Ishikawa (cell line): Measurements from ENCODE around the gene EVI2A.

Experiments used
- CEBPB ChIP-seq: IDR thresholded peaks from 2 replicates; pipeline ENCODE4 v1.6.1; 2012
- CREB1 ChIP-seq: IDR thresholded peaks from 2 replicates; pipeline ENCODE4 v1.6.1; 2012; ENCODE audit warnings: low read depth
- EGR1 ChIP-seq: IDR thresholded peaks from 2 replicates; pipeline ENCODE4 v1.6.1; 2012
- EP300 ChIP-seq: IDR thresholded peaks from 2 replicates; pipeline ENCODE4 v1.6.1; 2012; ENCODE audit warnings: borderline replicate concordance
- FOXM1 ChIP-seq: IDR thresholded peaks from 2 replicates; pipeline ENCODE4 v1.6.1; 2012; ENCODE audit warnings: low read depth, borderline replicate concordance
- MAX ChIP-seq: IDR thresholded peaks from 2 replicates; pipeline ENCODE4 v1.6.1; 2012
- NFIC ChIP-seq: IDR thresholded peaks from 2 replicates; pipeline ENCODE4 v1.6.1; 2012
- RAD21 ChIP-seq: IDR thresholded peaks from 2 replicates; pipeline ENCODE4 v1.6.1; 2012; ENCODE audit warnings: low read depth
- REST ChIP-seq: IDR thresholded peaks from 2 replicates; pipeline ENCODE4 v1.6.1; 2012; ENCODE audit warnings: low read depth, mild to moderate bottlenecking
- TAF1 ChIP-seq: IDR thresholded peaks from 2 replicates; pipeline ENCODE4 v1.6.1; 2012; ENCODE audit warnings: low read depth, mild to moderate bottlenecking
- TCF12 ChIP-seq: IDR thresholded peaks from 2 replicates; pipeline ENCODE4 v1.6.1; 2012; ENCODE audit warnings: low read depth
- TEAD4 ChIP-seq: IDR thresholded peaks from 2 replicates; pipeline ENCODE4 v1.6.1; 2012
- USF1 ChIP-seq: IDR thresholded peaks from 2 replicates; pipeline ENCODE4 v1.6.1; 2012
- YY1 ChIP-seq: IDR thresholded peaks from 2 replicates; pipeline ENCODE4 v1.6.1; 2012; ENCODE audit warnings: low read depth
- ZBTB7A ChIP-seq: IDR thresholded peaks from 2 replicates; pipeline ENCODE4 v1.6.1; 2012; ENCODE audit warnings: low read depth

EVI2A gene

DNA sequence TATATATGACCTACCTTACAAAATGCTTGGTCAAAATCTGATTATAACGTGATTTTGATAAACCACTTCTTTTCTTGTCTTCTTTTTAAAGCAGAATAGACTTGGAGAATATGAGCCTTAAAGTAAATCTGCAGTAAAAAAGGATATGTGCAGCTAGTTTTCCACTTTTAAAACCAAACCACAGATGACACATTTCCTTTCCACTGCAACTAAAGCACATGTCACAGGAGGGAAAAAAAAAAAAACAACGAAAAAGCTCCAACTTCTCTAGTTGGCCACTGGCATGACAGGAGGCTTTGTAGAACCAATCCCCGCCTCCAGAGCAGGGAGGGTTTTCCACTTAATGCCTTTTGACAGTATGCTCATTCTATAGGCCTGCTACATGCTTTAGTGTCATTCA, at the start of gene EVI2A:
EVI2A (minus strand) TSS at position 142 of the 400 bp plus-strand sequence. CDS start 2,609 bp downstream, outside the sequence.
- TF ChIP-seq REST (no peak), EP300 (no peak), CEBPB (no peak), CREB1 (no peak), TAF1 (no peak), TCF12 (no peak), TEAD4 (no peak), FOXM1 (no peak), RAD21 (no peak), EGR1 (no peak), USF1 (no peak), NFIC (no peak), MAX (no peak), YY1 (no peak), ZBTB7A (no peak)

- TF ChIP-seq FOXM1 (no peak), TAF1 (no peak), TCF12 (no peak), YY1 (no peak), RAD21 (no peak), EP300 (no peak), EGR1 (no peak), REST (no peak), MAX (no peak), CEBPB (no peak), USF1 (no peak), ZBTB7A (no peak), NFIC (no peak), CREB1 (no peak), TEAD4 (no peak)
These were observed 47.8 kb upstream of the EVI2A start for GRCh38 chr17:31369266-31369665.

DNA sequence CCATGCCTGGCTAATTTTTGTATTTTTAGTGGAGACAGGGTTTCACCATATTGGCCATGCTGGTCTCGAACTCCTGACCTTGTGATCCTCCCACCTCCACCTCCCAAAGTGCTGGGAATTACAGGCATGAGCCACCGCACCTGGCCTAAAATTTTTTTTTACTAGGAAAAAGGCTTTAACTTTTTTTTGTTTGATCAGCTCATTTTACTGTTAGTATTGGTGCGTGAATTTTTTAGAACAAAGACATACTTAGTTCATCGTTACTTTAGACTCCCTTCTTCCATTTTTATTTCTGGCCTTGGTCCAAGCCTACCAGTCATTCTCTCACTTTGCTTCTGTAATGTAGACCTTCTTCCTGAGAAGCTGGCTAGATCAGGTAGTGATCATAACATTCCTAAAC, 44.7 kb upstream of the EVI2A start:
- TF ChIP-seq YY1 (no peak), NFIC (no peak), MAX (no peak), CEBPB (no peak), USF1 (no peak), EP300 (no peak)

GRCh38 chr17:31364012-31364411, 42.6 kb upstream of the EVI2A start:
- TF ChIP-seq MAX = no peak
- TF ChIP-seq ZBTB7A = no peak
- no peak for TF ChIP-seq EP300
- no peak for TF ChIP-seq CEBPB
- no peak for TF ChIP-seq YY1
- TF ChIP-seq CREB1 = no peak
- TF ChIP-seq EGR1 = no peak
- TF ChIP-seq REST = no peak
- TF ChIP-seq NFIC = no peak
- no peak for TF ChIP-seq RAD21
- no peak for TF ChIP-seq TEAD4
- no peak for TF ChIP-seq TAF1
- no peak for TF ChIP-seq FOXM1
- no peak for TF ChIP-seq USF1
- no peak for TF ChIP-seq TCF12
